ENCODE results near the gene WWOX.

DNA sequence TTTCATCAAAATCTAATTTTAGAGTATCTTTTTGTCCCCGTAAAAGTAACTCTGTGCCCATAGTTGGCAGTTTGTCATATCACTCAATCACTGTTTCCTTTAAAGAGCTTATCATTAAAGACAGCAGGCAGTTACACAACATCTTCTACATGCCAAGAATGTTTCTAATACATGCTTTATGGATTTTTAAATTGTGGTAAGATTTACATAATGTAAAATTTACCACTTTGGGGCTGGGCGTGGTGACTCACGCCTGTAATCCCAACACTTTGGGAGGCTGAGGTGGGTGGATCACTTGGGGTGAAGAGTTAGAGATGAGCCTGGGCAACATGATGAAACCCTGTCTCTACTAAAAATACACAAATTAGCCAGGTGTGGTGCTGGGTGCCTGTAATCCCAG lies 687.2 kb downstream of the WWOX start:
- TF ChIP-seq HINFP (CRISPR knock-in tag; IDR thresholded peaks at IDR 0.05; ENCODE audit: low read depth) = no peak
- TF ChIP-seq CREM (IDR thresholded peaks at IDR 0.05) = no peak
- TF ChIP-seq CREM (CRISPR knock-in tag; IDR thresholded peaks at IDR 0.05) = no peak
- no peak for TF ChIP-seq CTCF (CRISPR knock-in tag; IDR thresholded peaks at IDR 0.05)
- no peak for TF ChIP-seq EZH2 (conservative IDR thresholded peaks at IDR 0.05; ENCODE audit: low read depth, low read length)
- TF ChIP-seq CHD4 (IDR thresholded peaks at IDR 0.05; ENCODE audit: borderline replicate concordance, low read length) = no peak
